SK-N-MC (cell line): ENCODE measurements around the gene SERP2.

ENCODE experiments used
- EZH2 ChIP-seq: fragments of 200-600 bp; sonication (generic); IDR thresholded peaks from one replicate; pipeline ENCODE4 v1.6.1; 2017; ENCODE audit warnings: antibody characterized with exemption
- POLR2AphosphoS5 ChIP-seq: IDR thresholded peaks from 2 replicates; pipeline ENCODE4 v1.6.1; 2012; ENCODE audit warnings: mild to moderate bottlenecking, low read depth, low read length, borderline replicate concordance

DNA sequence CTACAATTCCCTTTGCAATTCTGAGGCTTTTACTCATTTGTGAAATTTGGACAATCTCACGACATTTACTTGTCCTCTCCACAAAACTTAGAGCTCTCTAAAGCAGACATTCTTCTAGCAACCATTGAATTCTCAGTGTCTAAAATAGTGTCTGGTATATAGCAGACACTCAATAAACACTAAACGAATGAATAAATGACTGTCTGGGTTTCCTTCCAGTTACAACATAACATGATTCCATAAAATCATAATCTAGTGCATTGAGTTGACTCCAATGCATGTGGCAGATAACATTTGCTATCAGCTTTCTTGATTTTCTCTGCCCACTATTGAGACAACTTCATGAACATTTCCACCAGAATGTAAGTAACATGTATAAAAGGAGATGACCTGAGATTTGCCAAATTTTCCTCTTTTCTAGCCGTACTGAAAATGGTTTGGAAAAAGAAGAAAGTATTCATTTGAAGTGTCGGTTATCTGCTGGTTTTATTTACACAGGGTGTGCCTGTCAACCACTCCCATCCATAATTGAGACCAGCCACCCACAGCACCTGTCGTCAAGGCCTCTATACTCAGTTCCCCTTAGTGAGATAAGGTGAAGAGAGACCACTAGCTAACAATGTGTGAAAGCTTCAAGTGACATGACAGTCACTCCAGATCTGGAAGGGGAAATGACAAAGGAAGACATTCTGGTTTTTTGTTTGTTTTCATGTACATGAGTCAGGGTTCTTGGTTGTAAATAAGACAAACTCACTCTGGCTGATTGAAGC lies 4.8 kb upstream of the SERP2 start:
- no peak for TF ChIP-seq EZH2
- no peak for TF ChIP-seq POLR2AphosphoS5
